GM21723 (cell line): ENCODE data around the gene GAL3ST3.
A peak's percentile ranks its signal among the peaks of the same experiment; 100 is the strongest.
"Not testable (repeated sequence)": the region's sequence is repeated elsewhere in the genome, so short reads cannot be mapped to it uniquely, and the experiment has no call there.

ENCODE experiments used
- ATAC-seq: cut with Tn5 transposase; IDR thresholded peaks from one replicate; pipeline ENCODE4 v1.9.1; 2021; ENCODE audit warnings: mild to moderate bottlenecking, moderate library complexity; ENCODE audit not compliant: unreplicated experiment

The GAL3ST3 gene

GRCh38 chr11:66045177-66045639 lies 3.8 kb downstream of the GAL3ST3 start:
- peak; percentile 83 for ATAC-seq

GRCh38 chr11:66044757-66045156 lies 4.2 kb downstream of the GAL3ST3 start:
- no peak for ATAC-seq

DNA sequence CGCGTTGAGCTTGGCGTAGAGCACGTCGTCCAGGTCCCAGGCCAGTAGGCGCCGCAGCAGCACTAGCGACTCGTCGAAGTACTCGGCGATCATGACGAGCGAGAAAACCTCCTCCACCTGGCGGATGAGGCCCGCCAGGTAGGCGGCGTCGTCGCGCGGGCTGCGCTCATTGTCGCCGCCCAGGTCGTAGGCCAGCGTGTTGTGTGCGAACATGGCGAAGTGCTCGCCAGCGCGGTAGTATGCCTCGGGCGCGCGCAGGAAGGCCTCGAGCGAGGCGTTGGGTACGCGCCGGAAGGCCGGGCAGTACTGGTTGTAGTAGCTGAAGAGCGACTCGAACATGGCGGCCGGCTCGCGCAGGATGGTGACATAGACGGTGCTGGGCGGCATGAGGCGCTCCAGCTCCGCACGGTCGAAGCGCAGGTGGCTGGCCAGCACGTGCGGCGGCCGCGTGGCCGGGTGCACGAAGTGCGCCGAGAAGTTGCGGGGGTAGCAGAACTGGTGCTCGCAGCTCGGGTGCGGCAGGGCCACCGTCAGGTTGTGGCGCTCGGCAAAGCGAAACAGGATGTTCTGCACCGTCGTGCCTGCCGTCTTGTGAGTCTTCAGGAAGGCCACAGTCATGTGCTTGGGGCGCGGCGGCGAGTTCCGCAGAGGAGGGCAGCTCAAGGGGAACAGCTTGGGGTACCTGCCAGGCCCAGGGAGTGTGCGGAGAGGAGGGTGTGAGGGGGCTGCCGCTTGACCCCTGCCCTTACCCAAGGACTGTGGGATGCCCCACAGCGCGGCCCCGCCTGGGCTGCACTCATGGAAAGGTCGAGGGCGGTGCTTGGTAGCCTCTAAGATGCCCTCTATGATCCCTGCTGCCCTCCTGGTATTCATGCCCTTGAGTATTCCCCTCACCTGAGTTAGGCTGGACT lies 5.7 kb downstream of the GAL3ST3 start:
- no peak for ATAC-seq

DNA sequence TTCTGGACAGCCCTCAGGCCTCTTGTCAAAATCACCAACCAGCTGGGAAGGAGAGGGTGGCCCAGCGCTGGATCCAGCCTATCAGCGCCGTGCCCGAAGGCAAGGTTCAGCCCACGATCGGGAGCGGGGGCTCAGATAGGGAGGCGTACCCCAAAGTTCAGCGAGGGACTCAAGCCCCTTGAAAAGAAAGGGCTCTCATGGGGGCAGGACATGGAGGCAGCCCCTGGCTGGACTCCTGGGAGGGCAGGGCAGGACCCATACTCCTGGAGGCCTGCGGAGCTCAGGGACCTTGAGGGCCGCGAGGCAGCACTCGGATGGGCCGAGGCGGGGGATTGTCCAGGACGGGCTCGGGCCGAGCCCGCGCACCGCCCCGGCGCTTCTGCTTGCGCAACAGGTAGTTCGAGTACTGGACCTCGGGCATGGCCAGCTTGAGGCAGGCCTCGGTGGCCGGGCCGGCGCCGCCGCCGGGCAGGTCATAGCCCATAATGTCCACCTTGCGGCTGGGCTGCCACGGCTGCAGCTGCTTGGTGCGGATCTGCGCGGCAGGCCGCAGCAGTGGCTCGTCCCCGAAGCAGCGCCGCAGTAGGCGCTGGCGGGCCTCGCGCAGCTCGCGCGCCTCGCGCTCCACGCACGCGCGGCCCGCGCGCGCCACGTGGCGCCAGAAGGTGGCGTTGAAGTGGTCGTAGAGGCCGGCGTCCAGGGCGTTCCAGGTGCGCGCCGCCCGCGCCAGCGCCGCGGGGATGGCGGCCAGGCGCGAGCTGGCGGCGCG lies 6.5 kb downstream of the GAL3ST3 start:
- ATAC-seq, result no peak

DNA sequence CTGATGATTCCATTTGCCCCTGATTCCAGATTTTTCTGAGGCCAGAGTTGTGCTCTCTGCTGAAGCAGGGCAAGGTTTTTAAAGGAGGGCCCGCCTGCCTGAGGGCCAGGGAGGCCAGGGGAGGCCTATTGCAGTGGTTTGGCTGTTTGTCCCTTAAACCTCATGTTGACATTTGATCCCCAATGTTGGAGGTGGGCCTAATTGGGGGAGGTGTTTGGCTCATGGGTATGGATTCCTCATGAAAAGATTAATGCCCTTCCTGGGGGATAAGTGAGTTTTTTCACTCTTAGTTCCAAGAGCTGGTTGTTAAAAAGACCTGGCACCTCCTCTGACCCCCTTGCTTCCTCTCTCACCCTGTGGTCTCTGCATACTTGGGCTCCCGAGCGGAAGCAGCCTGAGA lies 9.2 kb downstream of the GAL3ST3 start:
- no peak for ATAC-seq

- ATAC-seq, result no peak
Measured at GRCh38 chr11:66037327-66037726, 11.6 kb downstream of the GAL3ST3 start.

GRCh38 chr11:66036334-66036710 lies 12.6 kb downstream of the GAL3ST3 start:
- ATAC-seq, result no peak

GRCh38 chr11:66035653-66036333 lies 13.2 kb downstream of the GAL3ST3 start:
- no peak for ATAC-seq

GRCh38 chr11:66032957-66033735 lies 15.8 kb downstream of the GAL3ST3 start:
- no peak for ATAC-seq

- ATAC-seq, result no peak
Measured at GRCh38 chr11:66026017-66026529, 22.9 kb downstream of the GAL3ST3 start, which contains the start of gene CATSPER1. Gene CATSPER1, minus strand, starts transcription at chr11:66026479. Its CDS starts 100 bp downstream, at chr11:66026379.

DNA sequence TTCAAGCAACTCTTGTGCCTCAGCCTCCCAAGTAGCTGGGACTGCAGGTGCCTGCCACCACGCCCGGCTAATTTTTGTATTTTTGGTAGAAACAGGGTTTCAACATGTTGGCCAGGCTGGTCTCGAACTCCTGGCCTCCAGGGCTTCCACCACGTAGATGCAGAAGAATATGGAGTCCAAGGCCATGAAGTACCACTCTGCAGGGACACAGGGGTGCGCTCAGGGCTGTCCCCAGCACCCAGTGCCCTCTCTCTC lies 25.8 kb downstream of the GAL3ST3 start:
- ATAC-seq, result not testable (repeated sequence)

- ATAC-seq, result no peak
Measured at GRCh38 chr11:66022401-66023185, 26.4 kb downstream of the GAL3ST3 start.

- ATAC-seq, result no peak
Measured at GRCh38 chr11:66020618-66021357, 28.2 kb downstream of the GAL3ST3 start.

DNA sequence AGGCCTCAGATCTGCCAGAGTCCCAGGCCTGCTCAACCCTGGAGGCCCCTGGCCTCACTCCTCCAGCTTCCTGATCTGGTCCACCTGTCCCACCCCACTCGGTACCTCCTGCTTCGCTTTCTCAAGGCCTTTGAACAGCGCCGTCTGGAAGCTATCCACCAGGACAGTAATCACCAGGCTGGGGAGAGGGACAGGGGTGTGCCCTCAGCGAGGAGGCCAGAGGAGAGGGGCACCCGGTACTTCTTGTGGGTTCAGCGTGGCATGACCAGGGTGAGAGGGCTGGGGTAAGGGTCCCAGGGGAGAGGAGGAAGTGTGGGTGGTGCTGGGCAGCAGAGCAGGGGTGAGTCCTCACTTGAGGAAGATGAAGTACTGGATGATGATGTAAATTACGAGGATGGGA lies 28.7 kb downstream of the GAL3ST3 start:
- ATAC-seq, result no peak

- no peak for ATAC-seq
Measured at GRCh38 chr11:66017321-66017720, 31.6 kb downstream of the GAL3ST3 start.

DNA sequence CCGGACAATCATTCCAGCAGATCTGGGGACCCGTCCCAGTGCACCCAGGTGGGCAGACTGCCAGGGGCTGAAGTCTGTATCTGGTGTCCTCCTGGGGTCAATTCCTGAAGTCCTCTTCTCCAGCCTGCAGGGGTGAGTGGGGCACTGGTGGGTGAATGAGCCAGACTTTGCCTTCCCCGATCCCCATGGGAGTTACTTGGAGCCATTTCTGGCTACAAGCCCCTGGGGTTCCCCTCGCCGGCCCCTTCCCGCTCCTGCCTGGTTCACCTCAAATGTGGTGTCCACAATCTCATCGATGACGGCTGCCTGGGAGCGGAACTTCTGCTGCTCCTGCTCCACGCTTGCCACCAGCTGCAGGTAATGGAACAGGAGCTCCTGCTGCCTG lies 32.2 kb downstream of the GAL3ST3 start:
- ATAC-seq, result no peak

DNA sequence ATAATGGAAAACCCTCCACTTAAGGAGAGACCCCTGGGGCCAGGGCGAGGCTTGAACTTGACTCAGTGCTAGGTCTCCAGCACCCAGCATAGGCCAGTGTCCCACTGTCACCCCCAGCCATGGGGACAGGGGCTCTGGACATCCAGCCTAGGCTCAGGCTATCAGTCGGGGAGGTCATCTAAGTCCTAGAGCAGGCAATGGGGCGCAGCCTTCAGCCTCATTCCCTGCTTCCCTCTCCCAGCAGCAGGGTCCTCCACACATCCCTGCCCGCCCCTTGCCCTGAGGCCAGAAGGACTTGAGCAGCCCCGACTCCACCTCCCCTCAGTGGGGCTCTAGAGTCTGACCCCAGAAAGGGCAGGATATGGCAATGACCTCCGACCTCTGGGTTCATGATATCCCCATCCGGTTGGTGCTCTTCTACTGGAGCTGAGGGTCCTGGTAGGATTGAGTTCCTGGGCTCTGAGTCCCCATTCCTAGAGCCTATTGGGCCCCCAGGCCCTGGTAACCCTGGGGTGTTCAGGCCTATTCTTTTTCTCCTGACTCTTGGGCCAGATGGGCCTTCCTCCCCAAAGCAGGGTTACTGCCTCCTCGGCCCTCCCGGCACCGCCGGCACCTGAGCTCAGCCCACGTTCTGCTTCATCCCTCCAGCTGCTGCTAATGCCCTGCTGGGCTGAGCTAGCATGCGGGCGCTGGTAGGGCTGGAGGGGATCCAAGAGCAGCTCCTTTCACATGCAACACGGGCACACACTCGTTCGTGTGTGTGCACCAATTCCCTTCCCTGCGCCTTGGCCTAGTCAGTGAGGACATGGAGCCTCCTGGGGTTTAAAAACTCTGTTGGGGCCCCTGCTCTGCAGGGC lies 32.8 kb downstream of the GAL3ST3 start:
- no peak for ATAC-seq

DNA sequence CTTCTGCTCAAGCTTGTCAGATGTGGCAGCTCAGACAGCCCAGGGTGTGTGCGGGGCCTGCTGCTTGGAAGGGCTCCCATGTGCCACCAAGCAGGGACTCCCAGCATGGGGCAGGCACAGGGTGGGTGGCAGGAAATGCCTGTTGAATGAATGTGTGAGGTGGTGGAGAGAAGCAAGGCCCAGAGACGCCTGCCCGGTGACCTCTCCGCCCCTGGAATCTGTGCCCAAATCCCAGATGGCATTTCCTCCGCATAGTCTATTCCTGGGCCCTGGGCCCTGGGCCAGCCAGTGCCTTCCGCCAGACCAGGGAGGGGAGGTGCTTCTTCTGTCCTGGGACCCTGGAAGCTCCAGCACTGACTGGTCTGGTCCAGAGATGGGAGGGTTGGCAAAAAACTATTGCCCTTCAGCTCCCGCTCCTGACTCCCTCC lies 33.5 kb downstream of the GAL3ST3 start:
- ATAC-seq, result no peak
